ENCODE results near the gene GALT. TPM values are rescaled to one million over a fixed set of nuclear protein-coding genes. Genes with fewer than 3 reads are reported as not detected.

The GALT gene
- total RNA-seq, 1 donor: 36.7 TPM

DNA sequence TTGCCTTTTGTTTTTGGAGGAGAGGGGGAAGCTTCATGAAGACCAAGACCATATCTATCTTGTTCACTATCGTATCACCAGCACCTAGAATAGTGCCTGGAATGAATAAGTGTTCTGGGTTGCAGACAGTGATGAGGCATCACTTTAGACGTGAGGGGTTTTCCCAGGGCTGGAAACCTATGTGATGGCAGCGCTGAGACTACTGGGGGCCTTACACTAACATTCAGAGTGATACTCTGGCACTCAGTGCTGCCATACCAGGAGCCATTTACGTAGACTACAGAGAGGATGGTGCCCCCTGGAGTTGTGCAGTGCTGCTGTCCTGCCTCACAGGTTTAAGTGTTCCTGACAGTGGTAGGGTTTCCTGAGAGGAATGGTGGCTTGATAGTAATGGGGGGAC, 37.7 kb downstream of the GALT start:
- H3K4me3 ChIP-seq (ENCODE audit: low read depth, low read length): no peak overlapping the region
- DNase-seq (ENCODE audit: low read depth): no peak
- no peak for TF ChIP-seq CTCF (IDR thresholded peaks at IDR 0.05; ENCODE audit: insufficient read depth, low read depth, low read length)

DNA sequence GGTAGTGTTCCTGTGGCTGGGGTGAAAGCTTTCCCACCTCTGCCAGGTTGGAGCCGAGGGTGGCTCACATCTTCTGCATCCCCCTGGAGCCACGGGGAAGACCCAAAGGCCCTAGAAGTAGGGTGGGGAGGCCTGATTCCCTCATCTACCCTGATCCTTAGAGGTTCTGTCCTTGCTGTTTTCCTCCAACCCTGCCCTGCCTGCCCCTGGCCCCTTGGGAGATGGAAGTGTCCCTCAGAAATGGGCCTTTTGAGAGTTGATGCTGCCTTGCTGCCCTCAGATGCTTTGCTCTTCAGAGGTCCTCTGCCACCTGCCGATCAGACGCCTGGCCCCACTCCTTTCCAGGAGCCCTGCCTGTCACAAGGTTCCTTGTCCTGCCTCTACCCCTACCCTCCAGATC, 38.3 kb downstream of the GALT start:
- H3K4me3 ChIP-seq (ENCODE audit: low read depth, low read length): no peak overlapping the region
- TF ChIP-seq CTCF (IDR thresholded peaks at IDR 0.05; ENCODE audit: insufficient read depth, low read depth, low read length): no peak
- no peak for DNase-seq (ENCODE audit: low read depth)

- TF ChIP-seq CTCF (IDR thresholded peaks at IDR 0.05; ENCODE audit: insufficient read depth, low read depth, low read length): no peak
- DNase-seq (ENCODE audit: low read depth): no peak
- no peak overlapping the region for H3K4me3 ChIP-seq (ENCODE audit: low read depth, low read length)
Measured at GRCh38 chr9:34685591-34685990, 39.1 kb downstream of the GALT start.

DNA sequence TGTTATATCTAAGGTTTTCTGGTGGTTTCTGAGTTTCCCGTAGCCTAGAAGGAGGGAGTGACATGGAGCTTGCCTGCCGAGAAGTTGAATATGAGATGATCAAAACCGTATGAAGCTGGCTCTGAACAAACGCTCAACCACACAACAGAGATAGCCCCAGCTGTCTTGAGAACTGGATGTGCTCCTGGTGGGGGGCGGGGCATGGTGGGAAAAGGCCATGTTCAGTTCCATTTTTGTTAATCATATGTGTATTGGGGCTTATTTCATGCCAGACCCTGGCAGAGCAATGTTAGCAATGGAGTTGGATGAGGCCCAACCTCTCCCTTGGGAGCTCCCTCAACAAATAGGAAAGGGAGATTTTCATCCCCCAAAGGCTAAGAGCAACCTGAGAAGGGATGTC, 39.8 kb downstream of the GALT start:
- no peak for DNase-seq (ENCODE audit: low read depth)
- no peak overlapping the region for H3K4me3 ChIP-seq (ENCODE audit: low read depth, low read length)

DNA sequence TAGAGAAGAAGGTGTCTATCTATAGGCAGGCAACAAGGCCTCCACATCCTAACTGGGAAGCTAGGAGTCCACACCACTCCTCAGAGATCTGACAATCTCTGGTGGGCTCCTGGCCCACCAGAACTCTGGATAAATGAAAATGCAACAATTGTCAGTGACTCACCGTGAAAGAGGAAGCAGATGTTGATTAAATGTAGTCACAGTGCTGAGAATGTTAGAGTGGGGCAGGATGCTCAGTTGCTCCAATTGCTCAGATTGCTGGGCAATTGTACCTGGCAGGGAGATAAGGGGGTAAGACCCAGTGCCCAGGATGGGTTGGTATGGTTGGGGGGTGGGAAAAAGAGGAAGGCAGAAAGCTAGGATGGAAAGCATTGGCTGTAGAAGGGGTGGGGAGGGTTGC, 40.3 kb downstream of the GALT start:
- DNase-seq (ENCODE audit: low read depth): no peak
- TF ChIP-seq CTCF (IDR thresholded peaks at IDR 0.05; ENCODE audit: insufficient read depth, low read depth, low read length): no peak

More for the DNA sequence above, 39.8 kb downstream of the GALT start:
- no peak for TF ChIP-seq CTCF (IDR thresholded peaks at IDR 0.05; ENCODE audit: insufficient read depth, low read depth, low read length)

GRCh38 chr9:34687276-34688030, 41.0 kb downstream of the GALT start:
- no peak for TF ChIP-seq CTCF (IDR thresholded peaks at IDR 0.05; ENCODE audit: insufficient read depth, low read depth, low read length)
- no peak for DNase-seq (ENCODE audit: low read depth)

More for the DNA sequence above, 40.3 kb downstream of the GALT start:
- no peak overlapping the region for H3K4me3 ChIP-seq (ENCODE audit: low read depth, low read length)

More at GRCh38 chr9:34687276-34688030, 41.0 kb downstream of the GALT start:
- H3K4me3 ChIP-seq (ENCODE audit: low read depth, low read length): no peak overlapping the region
